NCI-H1436 (cell line): ENCODE results near the gene MAEA.

Source experiments
- DNase-seq: peaks from one replicate; lab custom pipeline; 2025; lab: John Stamatoyannopoulos, UW

MAEA gene

DNA sequence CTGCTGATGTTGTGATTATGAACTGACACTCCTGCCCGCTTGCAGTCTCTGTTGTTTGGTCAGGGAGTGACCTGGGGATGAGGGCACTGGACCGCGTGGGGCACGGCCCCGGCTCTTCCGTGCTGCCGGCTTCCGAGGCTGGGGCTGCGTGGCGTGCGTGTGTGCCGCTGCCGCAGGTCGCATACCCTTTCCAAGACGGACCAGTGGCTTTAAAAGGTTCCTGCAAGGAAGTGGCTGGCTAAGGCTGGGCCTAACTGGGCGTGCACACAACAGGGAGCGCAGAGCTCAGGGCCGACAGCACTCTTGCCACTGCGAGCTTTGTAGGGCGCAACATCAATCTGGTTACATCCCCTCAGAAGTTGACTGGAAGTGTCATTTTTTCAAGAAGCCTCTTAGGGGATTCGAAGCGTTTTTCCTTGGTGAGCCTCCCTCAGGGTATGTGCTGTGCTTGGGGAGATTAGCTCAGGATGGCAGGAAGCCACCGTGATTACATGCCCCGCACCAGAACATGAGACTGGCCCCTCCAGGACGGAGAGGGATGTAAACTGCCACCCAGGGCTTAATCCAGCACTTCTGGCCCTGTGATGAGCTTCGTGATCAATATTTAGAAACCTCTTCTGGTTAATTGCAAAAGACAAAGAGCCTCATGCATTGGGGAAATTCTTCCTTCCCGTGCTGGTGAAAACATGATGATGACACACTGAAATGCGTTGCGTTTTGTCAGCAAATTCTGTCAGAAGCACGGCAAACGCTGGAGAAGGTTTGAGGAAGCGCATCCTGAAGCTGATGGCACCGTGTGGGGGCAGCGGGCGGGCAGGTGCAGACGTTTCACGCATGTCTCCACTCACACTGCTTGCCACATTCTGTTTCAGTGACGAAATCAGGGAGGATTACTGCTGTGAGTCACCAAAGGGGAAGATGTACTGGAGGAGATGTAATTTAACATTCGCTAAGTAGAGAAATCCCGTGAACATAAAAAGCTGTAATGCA, 11.1 kb downstream of the MAEA start:
- no peak for DNase-seq

DNA sequence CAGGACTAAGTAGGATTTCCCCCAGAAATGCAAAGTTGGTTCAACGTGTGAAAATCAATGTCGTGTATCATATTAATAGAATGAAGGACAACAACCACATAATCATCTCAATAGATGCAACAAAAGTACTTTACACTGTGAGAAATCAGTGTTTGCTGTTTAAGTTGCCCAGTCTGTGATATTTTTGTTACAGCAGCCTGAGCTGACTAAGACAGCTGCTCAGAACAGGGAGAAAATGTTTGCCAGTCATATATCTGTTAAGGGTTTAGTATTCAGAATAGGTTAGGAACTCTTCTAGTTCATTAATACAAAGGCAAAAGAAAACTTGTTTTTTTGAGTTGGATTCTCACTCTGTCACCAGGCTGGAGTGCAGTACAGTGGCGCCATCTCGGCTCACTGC, 12.5 kb downstream of the MAEA start:
- DNase-seq = no peak

DNA sequence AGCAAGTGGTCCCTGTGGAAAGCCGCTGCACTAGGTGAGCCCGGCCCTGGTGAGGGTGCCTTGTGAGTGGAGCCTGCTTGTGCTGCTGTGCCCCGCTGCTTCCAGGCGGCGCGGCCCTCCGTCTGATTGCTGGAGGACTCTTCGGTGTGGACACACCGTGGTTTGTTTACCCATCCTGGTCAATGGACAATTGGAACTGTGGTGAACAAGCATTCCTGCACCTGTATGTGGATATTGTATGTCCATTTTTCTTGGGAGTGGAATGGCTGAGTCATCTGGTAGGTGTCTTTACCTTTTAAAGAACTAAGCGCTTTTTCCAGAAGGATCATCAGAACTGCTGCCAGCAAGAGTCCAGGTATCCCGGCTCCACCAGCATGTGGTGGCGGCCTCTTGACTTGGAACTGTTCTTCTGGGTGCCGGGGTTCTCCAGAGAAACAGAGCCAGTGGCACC, 15.6 kb downstream of the MAEA start:
- no peak for DNase-seq

DNA sequence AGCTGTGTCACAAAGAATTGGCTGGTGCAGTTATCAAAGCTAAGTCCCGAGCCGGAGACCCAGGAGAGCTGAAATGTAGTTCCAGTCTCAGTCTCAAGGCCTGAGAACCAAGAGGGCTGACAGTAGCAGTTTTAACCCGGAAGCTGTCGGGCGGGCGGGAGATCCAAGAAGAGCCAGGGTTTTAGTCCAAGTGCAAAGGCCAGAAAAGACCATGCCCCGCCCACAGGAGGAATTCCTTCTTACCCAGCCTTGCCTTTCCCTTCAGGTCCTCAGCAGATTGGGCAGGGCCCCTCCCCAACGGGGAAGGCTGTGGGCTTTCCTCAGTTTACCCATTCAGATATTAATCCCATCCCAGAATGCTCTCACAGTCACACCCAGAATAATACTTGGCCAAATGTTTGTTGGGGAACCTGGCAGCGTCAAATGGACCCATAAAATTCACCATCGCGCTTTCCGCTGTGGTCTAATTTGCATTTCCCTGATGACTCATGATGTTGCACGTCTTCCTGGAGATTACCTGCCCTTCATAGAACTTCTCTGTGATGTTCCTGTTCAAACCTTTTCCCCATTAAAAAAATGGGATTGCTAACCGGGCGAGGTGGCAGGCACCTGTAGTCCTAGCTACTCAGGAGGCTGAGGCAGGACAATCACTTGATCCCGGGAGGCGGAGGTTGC, 16.2 kb downstream of the MAEA start:
- DNase-seq = no peak

DNA sequence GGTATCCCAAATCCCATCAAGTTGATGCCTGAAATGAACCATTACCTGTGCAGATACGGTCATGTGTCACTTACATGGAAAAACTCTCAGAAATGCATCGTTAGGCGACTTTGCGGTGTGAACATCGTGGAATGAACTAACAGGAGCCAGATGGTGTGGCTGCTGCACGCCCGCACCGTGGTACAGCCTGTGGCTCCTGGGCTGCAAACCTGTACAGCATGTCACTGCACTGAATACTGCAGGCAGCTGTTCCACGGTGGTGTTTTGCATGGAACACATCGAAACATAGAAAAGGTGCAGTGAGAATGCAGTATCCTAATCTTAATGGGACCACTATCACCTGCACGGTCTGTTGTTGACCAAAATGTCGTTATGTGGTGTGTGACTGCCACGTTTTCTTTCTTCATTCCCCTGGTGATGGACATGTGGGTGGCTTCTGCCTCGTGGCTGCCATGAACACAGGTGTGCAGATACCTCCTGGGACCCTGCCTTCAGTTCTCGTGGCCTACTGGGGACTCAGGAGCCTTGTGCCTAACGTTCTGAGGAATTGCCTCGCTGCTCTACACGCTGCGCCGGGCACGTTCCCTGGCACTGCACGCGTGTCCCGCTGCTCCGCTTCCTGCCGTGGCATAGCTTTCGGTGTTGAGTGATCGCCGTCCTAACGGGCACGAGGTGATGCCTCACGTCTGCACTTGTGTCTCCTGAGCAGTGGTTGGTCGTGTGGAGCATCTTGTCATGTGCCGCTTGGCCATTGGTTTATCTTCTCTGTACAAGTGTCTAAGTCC, 18.5 kb downstream of the MAEA start:
- DNase-seq = no peak

DNA sequence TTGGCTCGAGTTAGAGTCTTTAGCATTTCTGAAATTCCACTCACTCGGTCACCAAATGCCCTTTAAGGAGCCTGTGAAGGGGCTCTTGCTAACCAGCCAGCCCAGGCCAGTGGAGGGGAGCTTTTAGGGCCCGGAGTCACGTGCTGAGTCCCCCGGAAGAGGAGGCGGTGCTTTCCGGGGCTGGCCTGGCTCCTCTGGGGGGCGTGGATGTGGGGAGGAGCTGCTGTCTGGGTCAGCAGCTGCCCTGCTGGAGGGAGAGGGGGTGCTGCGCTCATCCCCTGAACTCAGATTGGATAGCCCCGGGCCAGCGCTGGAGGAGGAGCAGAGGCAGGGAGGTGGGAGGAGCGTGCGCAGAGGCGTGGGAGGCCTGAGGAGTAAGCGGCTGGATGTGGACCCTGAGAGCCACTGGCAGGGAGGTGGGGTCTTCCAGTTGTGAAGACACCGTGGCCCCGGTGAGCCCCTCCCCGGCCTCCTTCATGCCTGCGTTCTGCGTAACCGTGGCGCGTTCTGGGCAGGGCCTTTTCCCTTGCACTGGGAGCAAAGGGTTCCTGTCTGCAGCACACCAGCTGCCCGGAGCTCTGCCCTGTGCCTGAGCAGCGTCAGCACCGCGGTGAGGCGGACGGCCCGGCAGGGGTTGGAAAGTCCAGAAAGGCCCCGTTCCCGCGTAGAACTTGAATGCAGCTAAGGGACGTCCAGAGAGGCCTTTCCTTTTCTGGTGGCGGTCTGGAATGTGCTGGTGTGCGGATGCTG, 19.7 kb downstream of the MAEA start:
- DNase-seq = no peak

DNA sequence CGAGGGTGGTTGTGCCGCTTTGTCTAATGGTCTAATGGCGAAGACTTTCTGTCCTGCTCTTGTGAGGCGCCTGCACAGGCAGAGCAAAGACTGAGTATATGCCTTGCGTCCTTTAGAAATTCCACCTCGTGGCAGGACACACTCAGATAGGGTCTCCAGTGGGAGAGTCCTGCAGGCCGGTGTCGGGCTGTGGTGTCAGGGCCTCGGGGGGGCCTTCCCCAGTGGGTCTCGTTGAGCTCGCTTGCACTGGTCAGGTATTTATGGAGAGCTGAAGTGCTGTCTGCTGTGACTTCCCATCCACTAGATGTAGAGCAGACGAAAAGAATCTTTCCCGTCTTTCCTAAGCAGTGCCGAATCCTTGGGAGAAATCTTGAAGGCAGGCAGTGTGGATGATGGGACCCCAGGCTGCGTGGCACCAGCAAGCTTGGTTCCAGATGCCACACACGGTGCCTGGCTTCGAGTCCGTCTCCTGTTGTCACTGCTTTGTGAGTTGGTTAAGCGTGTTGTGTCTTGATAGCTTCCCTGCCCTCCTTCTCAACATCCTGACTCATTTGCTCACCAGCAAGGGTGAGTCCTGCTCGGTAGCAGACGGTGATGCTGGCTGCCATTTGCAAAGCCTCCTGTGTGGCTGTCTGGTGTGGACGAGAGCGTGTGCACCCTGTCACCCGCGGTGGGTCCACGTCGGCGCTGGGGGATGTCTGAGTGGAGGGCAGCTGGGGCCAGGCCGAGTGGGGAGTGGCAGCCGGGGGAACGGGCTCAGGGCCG, 20.5 kb downstream of the MAEA start:
- no peak for DNase-seq

- DNase-seq = no peak
These were observed 21.3 kb downstream of the MAEA start for GRCh38 chr4:1310796-1311631.

DNA sequence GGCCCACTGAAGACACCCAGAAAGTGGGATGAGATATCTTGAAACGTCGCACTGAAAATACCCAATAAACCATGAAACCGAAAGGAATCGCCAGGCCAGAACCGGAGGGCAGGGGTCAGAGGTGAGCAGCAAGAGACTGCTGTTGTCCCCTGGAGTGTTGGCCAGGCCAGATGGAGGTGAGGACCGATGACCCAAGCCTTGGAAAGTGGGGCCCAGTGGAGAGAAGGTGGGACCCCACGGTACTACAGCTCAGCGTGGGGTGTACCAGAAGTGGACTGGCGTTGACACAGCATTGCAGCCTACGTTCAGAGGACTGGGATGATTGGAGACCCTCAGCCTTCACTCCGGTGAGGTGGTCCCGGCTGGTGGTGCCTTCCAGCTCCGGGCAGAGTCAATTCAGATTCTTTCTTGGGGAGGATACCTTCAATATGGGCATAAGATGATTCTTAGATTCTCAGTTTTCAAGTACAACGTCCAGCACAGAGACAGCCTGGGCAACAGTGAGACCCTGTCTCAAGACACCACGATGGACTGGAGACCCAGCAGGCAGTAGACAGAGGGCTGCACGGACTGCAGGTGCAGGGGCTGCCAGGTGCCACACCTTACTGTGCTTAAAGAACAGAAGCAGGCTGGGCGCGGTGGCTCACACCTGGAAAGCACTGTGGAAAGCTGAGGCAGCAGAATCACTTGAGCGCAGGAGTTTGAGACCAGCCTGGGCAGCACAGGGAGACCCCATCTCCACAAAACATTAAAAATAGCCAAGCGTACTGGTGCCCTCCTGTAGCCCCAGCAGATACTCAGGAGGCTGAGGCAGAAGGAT, 23.3 kb downstream of the MAEA start:
- no peak for DNase-seq

GRCh38 chr4:1315306-1315705, 25.6 kb downstream of the MAEA start:
- DNase-seq = no peak

GRCh38 chr4:1315836-1316536, 26.3 kb downstream of the MAEA start:
- no peak for DNase-seq

GRCh38 chr4:1316537-1317168, 27.0 kb downstream of the MAEA start:
- DNase-seq = no peak

GRCh38 chr4:1317177-1318045, 27.7 kb downstream of the MAEA start:
- DNase-seq = no peak

DNA sequence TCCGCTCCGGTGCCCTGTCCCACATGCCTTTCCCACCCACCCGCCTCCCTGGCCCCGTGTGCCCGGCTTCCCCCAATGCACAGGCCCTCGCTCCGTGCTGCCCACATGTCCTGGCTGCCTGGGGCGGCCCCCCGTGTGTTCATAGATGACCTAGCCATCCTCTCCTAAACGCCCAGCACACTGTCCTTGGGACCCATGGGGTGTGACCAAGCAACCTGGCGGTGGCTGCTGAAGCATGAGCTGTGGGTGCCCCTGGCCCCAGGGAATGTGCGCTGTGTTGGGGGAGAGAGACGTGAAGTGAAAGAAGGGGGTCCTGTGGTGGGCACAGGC, 28.3 kb downstream of the MAEA start:
- DNase-seq = no peak

DNA sequence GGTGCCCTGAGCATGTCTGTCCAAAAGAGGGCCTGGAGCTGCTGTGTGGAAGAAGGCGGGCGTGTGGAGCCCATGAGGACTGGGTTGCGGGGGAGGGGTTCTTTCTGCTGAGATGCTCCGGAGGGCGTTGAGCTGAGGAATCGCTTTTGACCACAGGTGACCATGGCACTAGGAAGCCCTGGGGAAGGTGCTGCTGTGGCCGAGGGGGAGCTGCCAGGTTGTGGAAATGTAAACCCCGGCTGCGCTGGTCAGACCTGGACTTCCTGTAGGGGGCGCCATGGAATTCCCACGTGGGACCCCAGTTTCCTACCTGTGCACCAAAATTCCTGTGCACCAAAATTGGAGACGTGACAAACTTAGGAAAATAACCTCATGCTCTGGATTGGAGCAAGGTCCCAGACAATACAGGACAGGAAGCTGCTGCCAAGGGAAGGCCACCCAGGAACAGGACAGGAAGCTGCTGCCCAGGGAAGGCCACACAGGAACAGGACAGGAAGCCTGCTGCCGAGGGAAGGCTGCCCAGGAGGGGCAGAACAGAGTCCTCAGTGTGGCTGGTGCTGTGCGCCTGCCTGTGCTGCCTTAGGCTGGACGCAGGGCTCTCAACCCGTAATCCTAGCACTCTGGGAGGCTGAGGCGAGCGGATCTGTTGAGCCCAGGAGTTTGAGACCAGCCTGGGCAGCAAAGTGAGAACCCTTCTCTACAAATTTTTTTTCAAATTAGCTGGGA, 29.0 kb downstream of the MAEA start:
- DNase-seq = no peak

GRCh38 chr4:1321486-1321885, 31.8 kb downstream of the MAEA start:
- no peak for DNase-seq
